Keratinocyte (primary cell): Measurements from ENCODE around the gene PLD1. TPM values are rescaled to one million over a fixed set of nuclear protein-coding genes. Genes with fewer than 3 reads are reported as not detected.

Source experiments
- DNase-seq: peaks from one replicate; pipeline ENCODE4 v3.0.0-alpha.2; 2011; ENCODE audit warnings: low read depth, missing footprints, low spot score
- FAIRE-seq: peaks from 2 replicates; lab custom pipeline; 2011; peaks lifted over from hg19 to GRCh38; lab: Jason Lieb, UNC
- H2AFZ ChIP-seq: 2 replicates; pipeline ENCODE4 v1.6.0; 2012; ENCODE audit warnings: low read length, control low read depth, inconsistent platforms; ENCODE audit not compliant: control insufficient read depth
- H3K27ac ChIP-seq: 2 replicates; pipeline ENCODE4 v1.5.1; 2011; ENCODE audit warnings: low read length; ENCODE audit not compliant: control insufficient read depth, insufficient read depth
- H3K27me3 ChIP-seq: 3 replicates; pipeline ENCODE4 v1.6.0; 2011; ENCODE audit warnings: low read length; ENCODE audit not compliant: control insufficient read depth, insufficient read depth; ENCODE audit errors: extremely low read depth
- H3K36me3 ChIP-seq, 2 experiments: 2 replicates in 1 of 2; 3 replicates in 1 of 2; pipeline ENCODE4 v1.5.1; 2011; ENCODE audit warnings: low read length in 2 of 2, mild to moderate bottlenecking in 1 of 2; ENCODE audit not compliant: control insufficient read depth in 2 of 2, insufficient read depth in 2 of 2; ENCODE audit errors: extremely low read depth in 1 of 2
- H3K4me1 ChIP-seq: 3 replicates; pipeline ENCODE4 v1.5.1; 2011; ENCODE audit warnings: low read length; ENCODE audit not compliant: control insufficient read depth, insufficient read depth; ENCODE audit errors: extremely low read depth
- H3K4me2 ChIP-seq: 3 replicates; pipeline ENCODE4 v1.6.0; 2011; ENCODE audit warnings: low read depth, low read length; ENCODE audit not compliant: control insufficient read depth, insufficient read depth; ENCODE audit errors: extremely low read depth
- H3K4me3 ChIP-seq, 3 experiments: fragments of 200-600 bp in 1 of 3; sonication (generic) in 1 of 3; 2 replicates in 2 of 3; 3 replicates in 1 of 3; pipeline ENCODE4 v1.5.1; 2011 to 2016; ENCODE audit warnings: low read length in 3 of 3, mild to moderate bottlenecking in 3 of 3, control low read depth in 2 of 3, inconsistent platforms in 1 of 3, low read depth in 1 of 3, mixed read lengths in 1 of 3, mixed run types in 1 of 3, moderate library complexity in 1 of 3; ENCODE audit not compliant: control insufficient read depth in 2 of 3, insufficient read depth in 2 of 3; ENCODE audit errors: extremely low read depth in 1 of 3
- H3K79me2 ChIP-seq: 2 replicates; pipeline ENCODE4 v1.6.0; 2012; ENCODE audit warnings: low read length; ENCODE audit not compliant: control insufficient read depth, insufficient read depth
- H3K9ac ChIP-seq: 3 replicates; pipeline ENCODE4 v1.6.0; 2011; ENCODE audit warnings: low read length; ENCODE audit not compliant: control insufficient read depth, insufficient read depth; ENCODE audit errors: extremely low read depth
- H3K9me1 ChIP-seq: 3 replicates; pipeline ENCODE4 v1.6.0; 2011; ENCODE audit warnings: low read length; ENCODE audit not compliant: control insufficient read depth, insufficient read depth; ENCODE audit errors: extremely low read depth
- H3K9me3 ChIP-seq: 2 replicates; pipeline ENCODE4 v1.5.1; 2012; ENCODE audit warnings: low read depth, low read length; ENCODE audit not compliant: control insufficient read depth
- H4K20me1 ChIP-seq: 3 replicates; pipeline ENCODE4 v1.6.0; 2011; ENCODE audit warnings: low read length; ENCODE audit not compliant: control insufficient read depth, insufficient read depth; ENCODE audit errors: extremely low read depth
- EZH2 ChIP-seq: IDR thresholded peaks from one replicate; pipeline ENCODE4 v1.6.1; 2012; ENCODE audit warnings: inconsistent platforms, mild to moderate bottlenecking, low read length, moderate library complexity
- dilution Hi-C: fragments of 300-500 bp; cut with MboI; formaldehyde crosslinking; loops from one replicate; pipeline ENCODE4 v1.7.0; 2020; ENCODE audit warnings: low sequenced_read_pairs; ENCODE audit not compliant: extremely low pct_ligation_motif_present
- polyA plus RNA-seq, 5 experiments: library from polyadenylated mRNA; depleted of rRNA in 3 of 5; stranded (reverse) in 3 of 5; stranded (forward) in 1 of 5; unstranded in 1 of 5; fragments of >200 nt; gene quantifications; 1 replicate in 1 of 5; 2 replicates in 3 of 5; 3 replicates in 1 of 5; pipeline versions ENCODE4 v1.2.1 to v1.2.3, GENCODE V29; 2011 to 2012; ENCODE audit warnings: missing spikeins in 2 of 5, low read depth in 1 of 5, low replicate concordance in 1 of 5
- TF ChIP-seq, protein P1 (sequence below), 3 experiments: IDR thresholded peaks in 1 of 3; conservative IDR thresholded peaks in 1 of 3; optimal IDR thresholded peaks in 1 of 3; 2 replicates in 2 of 3; 3 replicates in 1 of 3; pipeline versions ENCODE3 to v1.5.1; 2011; ENCODE audit warnings: low read length in 3 of 3, mild to moderate bottlenecking in 3 of 3, moderate library complexity in 2 of 3, control low read depth in 1 of 3, inconsistent platforms in 1 of 3; ENCODE audit not compliant: insufficient read depth in 2 of 3; ENCODE audit errors: extremely low read depth in 1 of 3

PLD1 gene
- polyA plus RNA-seq, 1 donor (not counting 4 experiments of a cell fraction or from before 2014, with no cell fraction given): 14.7 TPM

DNA sequence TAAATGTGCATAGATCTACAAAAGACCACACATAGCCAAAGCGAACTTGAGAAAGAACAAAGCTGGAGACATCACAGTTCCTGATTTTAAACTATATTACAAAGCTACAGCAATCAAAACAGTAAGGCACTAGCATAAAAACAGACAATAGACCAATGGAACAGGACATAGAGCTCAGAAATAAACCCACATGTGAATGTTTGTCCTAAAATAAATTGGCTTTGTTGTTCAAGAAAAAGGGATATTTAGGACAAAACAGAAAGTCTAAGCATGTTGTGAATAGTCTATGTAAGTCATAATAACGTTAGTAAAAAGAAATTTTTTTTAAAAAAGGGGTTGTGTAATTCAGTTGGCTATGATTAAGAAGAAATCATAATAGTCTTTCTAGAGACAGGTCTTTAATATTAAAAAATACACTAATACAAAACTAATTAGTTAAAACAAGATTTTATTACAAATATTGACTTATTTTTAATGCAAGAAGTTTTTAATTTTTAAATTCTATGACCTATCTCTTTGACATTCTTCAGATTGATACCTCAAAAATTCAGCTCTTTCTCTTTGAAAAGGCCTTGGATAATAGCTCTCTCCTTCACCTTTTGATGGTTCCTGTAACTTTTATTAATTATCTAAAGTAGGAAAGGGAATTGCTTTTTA, 44.5 kb upstream of the PLD1 start:
- H3K9ac ChIP-seq: no peak overlapping the region
- H3K4me3 ChIP-seq: no peak overlapping the region
- dilution Hi-C loops: no loop called here
- TF ChIP-seq, protein P1, sequence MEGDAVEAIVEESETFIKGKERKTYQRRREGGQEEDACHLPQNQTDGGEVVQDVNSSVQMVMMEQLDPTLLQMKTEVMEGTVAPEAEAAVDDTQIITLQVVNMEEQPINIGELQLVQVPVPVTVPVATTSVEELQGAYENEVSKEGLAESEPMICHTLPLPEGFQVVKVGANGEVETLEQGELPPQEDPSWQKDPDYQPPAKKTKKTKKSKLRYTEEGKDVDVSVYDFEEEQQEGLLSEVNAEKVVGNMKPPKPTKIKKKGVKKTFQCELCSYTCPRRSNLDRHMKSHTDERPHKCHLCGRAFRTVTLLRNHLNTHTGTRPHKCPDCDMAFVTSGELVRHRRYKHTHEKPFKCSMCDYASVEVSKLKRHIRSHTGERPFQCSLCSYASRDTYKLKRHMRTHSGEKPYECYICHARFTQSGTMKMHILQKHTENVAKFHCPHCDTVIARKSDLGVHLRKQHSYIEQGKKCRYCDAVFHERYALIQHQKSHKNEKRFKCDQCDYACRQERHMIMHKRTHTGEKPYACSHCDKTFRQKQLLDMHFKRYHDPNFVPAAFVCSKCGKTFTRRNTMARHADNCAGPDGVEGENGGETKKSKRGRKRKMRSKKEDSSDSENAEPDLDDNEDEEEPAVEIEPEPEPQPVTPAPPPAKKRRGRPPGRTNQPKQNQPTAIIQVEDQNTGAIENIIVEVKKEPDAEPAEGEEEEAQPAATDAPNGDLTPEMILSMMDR (optimal IDR thresholded peaks at IDR 0.05 in 1 of 3, IDR thresholded peaks at IDR 0.05 in 1 of 3, conservative IDR thresholded peaks at IDR 0.05 in 1 of 3; ENCODE audit: extremely low read depth in 1 of 3, insufficient read depth in 2 of 3, low read length in 3 of 3): no peak
- no peak for TF ChIP-seq EZH2
- H3K27ac ChIP-seq: no peak overlapping the region
- H3K79me2 ChIP-seq: no peaks in the 10 kb centered on the region
- no peak overlapping the region for H3K4me2 ChIP-seq
- H4K20me1 ChIP-seq: no peaks in the 10 kb centered on the region
- H3K9me1 ChIP-seq: no peaks in the 10 kb centered on the region
- H2AFZ ChIP-seq: no peak overlapping the region
- no peaks in the 10 kb centered on the region for H3K27me3 ChIP-seq
- DNase-seq: no peak
- no peaks in the 10 kb centered on the region for H3K4me1 ChIP-seq
- no peak for FAIRE-seq
- peaks cover 8% of the 10 kb centered on the region for H3K9me3 ChIP-seq
- no peaks in the 10 kb centered on the region for H3K36me3 ChIP-seq

DNA sequence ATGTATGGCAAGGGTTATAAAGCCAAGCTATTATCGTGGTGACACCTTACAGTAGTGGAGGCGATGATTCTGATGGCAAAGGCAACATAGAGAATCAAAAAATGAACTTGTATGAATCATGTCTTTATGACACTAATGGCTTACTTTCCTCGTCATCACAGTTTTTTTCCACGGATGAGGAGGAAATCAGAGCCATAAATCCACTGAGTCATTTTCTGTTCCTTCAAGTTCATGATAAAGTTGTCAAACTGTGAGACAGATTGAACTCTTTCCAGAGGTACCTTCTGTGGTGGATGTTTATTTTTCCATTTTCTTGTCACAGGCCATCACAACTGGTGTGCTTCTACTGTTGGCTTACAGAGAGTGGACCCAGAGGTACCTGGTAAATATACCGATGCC, 41.4 kb upstream of the PLD1 start:
- FAIRE-seq: no peak
- TF ChIP-seq, protein P1 (optimal IDR thresholded peaks at IDR 0.05 in 1 of 3, IDR thresholded peaks at IDR 0.05 in 1 of 3, conservative IDR thresholded peaks at IDR 0.05 in 1 of 3; ENCODE audit: extremely low read depth in 1 of 3, insufficient read depth in 2 of 3, low read length in 3 of 3): no peak
- TF ChIP-seq EZH2: no peak
- Histone ChIP-seq H3K36me3 (no peaks in the 10 kb centered on the region), H3K4me3 (no peak overlapping the region), H3K79me2 (no peaks in the 10 kb centered on the region), H3K9ac (no peak overlapping the region), H3K4me2 (no peak overlapping the region), H3K9me3 (peaks cover 8% of the 10 kb centered on the region), H3K4me1 (no peaks in the 10 kb centered on the region), H3K27me3 (no peaks in the 10 kb centered on the region), H2AFZ (no peak overlapping the region), H3K27ac (no peak overlapping the region), H3K9me1 (no peaks in the 10 kb centered on the region), H4K20me1 (no peaks in the 10 kb centered on the region)
- dilution Hi-C loops: no loop called here
- no peak for DNase-seq
